Measurements from ENCODE around the gene CEACAM1. TPM values are rescaled to one million over a fixed set of nuclear protein-coding genes. Genes with fewer than 3 reads are reported as not detected.

The CEACAM1 gene
- total and polyA plus RNA-seq, 9 of the 15 experiments (the other 6 are each of a cell fraction or from before 2014, with no cell fraction given), result 0.04 to 0.16 (median 0.10) TPM; not detected in 1

DNA sequence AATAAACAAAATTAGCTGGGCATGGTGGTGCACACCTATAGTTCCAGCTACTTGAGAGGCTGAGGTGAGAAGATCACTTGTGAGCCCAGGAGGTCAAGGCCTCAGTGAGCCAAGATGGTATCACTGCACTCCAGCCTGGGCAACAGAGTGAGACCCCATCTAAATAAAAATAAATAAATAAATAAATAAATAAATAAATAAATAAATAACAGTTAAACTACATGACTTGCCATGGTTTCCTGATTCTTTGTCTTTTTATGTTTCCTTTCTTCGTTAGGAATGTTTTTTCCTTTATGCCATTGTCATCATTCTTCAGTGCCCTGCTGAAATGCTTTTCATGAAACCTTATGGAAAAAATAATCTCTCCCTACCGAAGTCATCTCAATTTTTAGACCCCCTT is 50.3 kb downstream of the CEACAM1 start:
- H3K4me3 ChIP-seq, result no peak overlapping the region
- no peak overlapping the region for H3K9ac ChIP-seq (ENCODE audit: insufficient read depth in 1 of 2, low read depth in 2 of 2, low read length in 2 of 2)
- no peak overlapping the region for H2AFZ ChIP-seq (ENCODE audit: low read depth, low read length)
- no peaks in the 10 kb centered on the region for H3K36me3 ChIP-seq (ENCODE audit: control insufficient read depth, insufficient read depth, low read length)
- no peak overlapping the region for H3K4me2 ChIP-seq (ENCODE audit: insufficient read depth, low read length)
- 8% methylated on average over 2 of the region's 2 CpGs for WGBS (ENCODE audit: insufficient coverage, low coverage, missing lambda C conversion rate)
- no peaks in the 10 kb centered on the region for H3K4me1 ChIP-seq (replicated peaks in 1 of 2; ENCODE audit: control insufficient read depth in 2 of 2, insufficient read depth in 2 of 2, low read length in 2 of 2)
- peaks cover 4 to 5% of the 10 kb centered on the region in 2 experiments; a peak in 2 of 5 replicates for H3K27me3 ChIP-seq (ENCODE audit: control insufficient read depth in 2 of 2, insufficient read depth in 2 of 2, low read length in 2 of 2)
- DNase-seq (ENCODE audit: extremely low read depth in 1 of 4, low spot score in 3 of 4) (no peak), ATAC-seq (no peak), FAIRE-seq (no peak)
- TF ChIP-seq, protein P1, sequence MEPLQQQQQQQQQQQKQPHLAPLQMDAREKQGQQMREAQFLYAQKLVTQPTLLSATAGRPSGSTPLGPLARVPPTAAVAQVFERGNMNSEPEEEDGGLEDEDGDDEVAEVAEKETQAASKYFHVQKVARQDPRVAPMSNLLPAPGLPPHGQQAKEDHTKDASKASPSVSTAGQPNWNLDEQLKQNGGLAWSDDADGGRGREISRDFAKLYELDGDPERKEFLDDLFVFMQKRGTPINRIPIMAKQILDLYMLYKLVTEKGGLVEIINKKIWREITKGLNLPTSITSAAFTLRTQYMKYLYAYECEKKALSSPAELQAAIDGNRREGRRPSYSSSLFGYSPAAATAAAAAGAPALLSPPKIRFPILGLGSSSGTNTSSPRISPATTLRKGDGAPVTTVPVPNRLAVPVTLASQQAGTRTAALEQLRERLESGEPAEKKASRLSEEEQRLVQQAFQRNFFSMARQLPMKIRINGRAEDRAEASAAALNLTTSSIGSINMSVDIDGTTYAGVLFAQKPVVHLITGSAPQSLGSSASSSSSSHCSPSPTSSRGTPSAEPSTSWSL (CRISPR knock-in tag; IDR thresholded peaks at IDR 0.05; ENCODE audit: borderline replicate concordance), result no peak
- TF ChIP-seq ZNF121 (CRISPR knock-in tag; conservative IDR thresholded peaks at IDR 0.05), result peak; percentile 33
- intact Hi-C loops (cut with micrococcal nuclease), result no loop called here
- H3K9me1 ChIP-seq (ENCODE audit: control insufficient read depth, insufficient read depth, low read length), result no peaks in the 10 kb centered on the region
- no peaks in the 10 kb centered on the region for H3K79me2 ChIP-seq (ENCODE audit: control insufficient read depth, insufficient read depth, low read length)
- no TSS peak for BruUV-seq (replicated peaks)
- no peak overlapping the region for H3K27ac ChIP-seq (ENCODE audit: extremely low read depth, low read depth, low read length)
- no peaks in the 10 kb centered on the region for H4K20me1 ChIP-seq (replicated peaks; ENCODE audit: control insufficient read depth, insufficient read depth, low read length)
- CTCF ChIA-PET (ENCODE audit: low intra/inter-chr PET ratio), result no interaction called here
- no peaks in the 10 kb centered on the region for H3K9me3 ChIP-seq (replicated peaks; ENCODE audit: control insufficient read depth, insufficient read depth, low read depth, low read length)
- POLR2A ChIA-PET, result no interaction called here
- in situ Hi-C loops (cut with MboI), result no loop called here

DNA sequence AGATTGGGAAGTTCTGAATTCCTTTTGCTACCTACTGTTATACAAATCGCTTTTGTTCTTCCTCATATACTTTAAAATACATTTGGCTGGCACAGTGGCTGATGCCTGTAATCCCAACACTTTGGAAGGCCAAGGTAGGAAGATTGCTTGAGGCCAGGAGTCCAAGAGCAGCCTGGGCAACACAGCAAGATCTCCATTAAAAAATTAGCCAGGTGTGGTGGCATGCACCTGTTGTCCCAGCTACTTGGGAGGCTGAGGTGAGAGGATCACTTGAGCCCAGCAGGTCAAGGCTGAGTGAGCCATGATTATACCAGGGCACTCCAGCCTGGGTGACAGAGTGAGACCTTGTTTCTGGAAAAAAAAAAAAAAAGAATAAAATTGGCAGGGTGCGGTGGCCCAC is 51.2 kb downstream of the CEACAM1 start:
- Histone ChIP-seq H3K27ac (ENCODE audit: extremely low read depth, low read depth, low read length) (no peak overlapping the region), H3K4me1 (replicated peaks in 1 of 2; ENCODE audit: control insufficient read depth in 2 of 2, insufficient read depth in 2 of 2, low read length in 2 of 2) (no peaks in the 10 kb centered on the region), H3K36me3 (ENCODE audit: control insufficient read depth, insufficient read depth, low read length) (no peaks in the 10 kb centered on the region), H3K4me3 (no peak overlapping the region), H3K9me1 (ENCODE audit: control insufficient read depth, insufficient read depth, low read length) (no peaks in the 10 kb centered on the region), H3K9ac (ENCODE audit: insufficient read depth in 1 of 2, low read depth in 2 of 2, low read length in 2 of 2) (no peak overlapping the region), H3K4me2 (ENCODE audit: insufficient read depth, low read length) (no peak overlapping the region), H3K79me2 (ENCODE audit: control insufficient read depth, insufficient read depth, low read length) (no peaks in the 10 kb centered on the region), H3K27me3 (ENCODE audit: control insufficient read depth in 2 of 2, insufficient read depth in 2 of 2, low read length in 2 of 2) (peaks cover 3 to 5% of the 10 kb centered on the region in 2 experiments; a peak in 2 of 5 replicates), H3K9me3 (replicated peaks; ENCODE audit: control insufficient read depth, insufficient read depth, low read depth, low read length) (no peaks in the 10 kb centered on the region), H2AFZ (ENCODE audit: low read depth, low read length) (no peak overlapping the region), H4K20me1 (replicated peaks; ENCODE audit: control insufficient read depth, insufficient read depth, low read length) (no peaks in the 10 kb centered on the region)
- ChIA-PET POLR2A (no interaction called here), CTCF (ENCODE audit: low intra/inter-chr PET ratio) (no interaction called here)
- intact Hi-C loops (cut with micrococcal nuclease), result no loop called here
- no peak for DNase-seq (ENCODE audit: extremely low read depth in 1 of 4, low spot score in 3 of 4)
- no peak for FAIRE-seq
- WGBS (ENCODE audit: insufficient coverage, low coverage, missing lambda C conversion rate), result 11% methylated on average over 2 of the region's 2 CpGs
- no TSS peak for BruUV-seq (replicated peaks)
- in situ Hi-C loops (cut with MboI), result no loop called here
- no peak for ATAC-seq
- TF ChIP-seq TAF1 (IDR thresholded peaks at IDR 0.05; ENCODE audit: control insufficient read depth, extremely low read depth, insufficient read depth, low read length, severe bottlenecking) (no peak), SLC30A9 (CRISPR knock-in tag; IDR thresholded peaks at IDR 0.05) (no peak), MYNN (IDR thresholded peaks at IDR 0.05) (no peak), MYNN (CRISPR knock-in tag; IDR thresholded peaks at IDR 0.05) (no peak)
- TF ChIP-seq, protein P2, sequence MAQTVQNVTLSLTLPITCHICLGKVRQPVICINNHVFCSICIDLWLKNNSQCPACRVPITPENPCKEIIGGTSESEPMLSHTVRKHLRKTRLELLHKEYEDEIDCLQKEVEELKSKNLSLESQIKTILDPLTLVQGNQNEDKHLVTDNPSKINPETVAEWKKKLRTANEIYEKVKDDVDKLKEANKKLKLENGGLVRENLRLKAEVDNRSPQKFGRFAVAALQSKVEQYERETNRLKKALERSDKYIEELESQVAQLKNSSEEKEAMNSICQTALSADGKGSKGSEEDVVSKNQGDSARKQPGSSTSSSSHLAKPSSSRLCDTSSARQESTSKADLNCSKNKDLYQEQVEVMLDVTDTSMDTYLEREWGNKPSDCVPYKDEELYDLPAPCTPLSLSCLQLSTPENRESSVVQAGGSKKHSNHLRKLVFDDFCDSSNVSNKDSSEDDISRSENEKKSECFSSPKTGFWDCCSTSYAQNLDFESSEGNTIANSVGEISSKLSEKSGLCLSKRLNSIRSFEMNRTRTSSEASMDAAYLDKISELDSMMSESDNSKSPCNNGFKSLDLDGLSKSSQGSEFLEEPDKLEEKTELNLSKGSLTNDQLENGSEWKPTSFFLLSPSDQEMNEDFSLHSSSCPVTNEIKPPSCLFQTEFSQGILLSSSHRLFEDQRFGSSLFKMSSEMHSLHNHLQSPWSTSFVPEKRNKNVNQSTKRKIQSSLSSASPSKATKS (CRISPR knock-in tag; IDR thresholded peaks at IDR 0.05), result no peak
- TF ChIP-seq, protein P3, sequence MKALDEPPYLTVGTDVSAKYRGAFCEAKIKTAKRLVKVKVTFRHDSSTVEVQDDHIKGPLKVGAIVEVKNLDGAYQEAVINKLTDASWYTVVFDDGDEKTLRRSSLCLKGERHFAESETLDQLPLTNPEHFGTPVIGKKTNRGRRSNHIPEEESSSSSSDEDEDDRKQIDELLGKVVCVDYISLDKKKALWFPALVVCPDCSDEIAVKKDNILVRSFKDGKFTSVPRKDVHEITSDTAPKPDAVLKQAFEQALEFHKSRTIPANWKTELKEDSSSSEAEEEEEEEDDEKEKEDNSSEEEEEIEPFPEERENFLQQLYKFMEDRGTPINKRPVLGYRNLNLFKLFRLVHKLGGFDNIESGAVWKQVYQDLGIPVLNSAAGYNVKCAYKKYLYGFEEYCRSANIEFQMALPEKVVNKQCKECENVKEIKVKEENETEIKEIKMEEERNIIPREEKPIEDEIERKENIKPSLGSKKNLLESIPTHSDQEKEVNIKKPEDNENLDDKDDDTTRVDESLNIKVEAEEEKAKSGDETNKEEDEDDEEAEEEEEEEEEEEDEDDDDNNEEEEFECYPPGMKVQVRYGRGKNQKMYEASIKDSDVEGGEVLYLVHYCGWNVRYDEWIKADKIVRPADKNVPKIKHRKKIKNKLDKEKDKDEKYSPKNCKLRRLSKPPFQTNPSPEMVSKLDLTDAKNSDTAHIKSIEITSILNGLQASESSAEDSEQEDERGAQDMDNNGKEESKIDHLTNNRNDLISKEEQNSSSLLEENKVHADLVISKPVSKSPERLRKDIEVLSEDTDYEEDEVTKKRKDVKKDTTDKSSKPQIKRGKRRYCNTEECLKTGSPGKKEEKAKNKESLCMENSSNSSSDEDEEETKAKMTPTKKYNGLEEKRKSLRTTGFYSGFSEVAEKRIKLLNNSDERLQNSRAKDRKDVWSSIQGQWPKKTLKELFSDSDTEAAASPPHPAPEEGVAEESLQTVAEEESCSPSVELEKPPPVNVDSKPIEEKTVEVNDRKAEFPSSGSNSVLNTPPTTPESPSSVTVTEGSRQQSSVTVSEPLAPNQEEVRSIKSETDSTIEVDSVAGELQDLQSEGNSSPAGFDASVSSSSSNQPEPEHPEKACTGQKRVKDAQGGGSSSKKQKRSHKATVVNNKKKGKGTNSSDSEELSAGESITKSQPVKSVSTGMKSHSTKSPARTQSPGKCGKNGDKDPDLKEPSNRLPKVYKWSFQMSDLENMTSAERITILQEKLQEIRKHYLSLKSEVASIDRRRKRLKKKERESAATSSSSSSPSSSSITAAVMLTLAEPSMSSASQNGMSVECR (CRISPR knock-in tag; IDR thresholded peaks at IDR 0.05), result no peak

Measured in K562 (cell line).